Uterus (tissue), 2 donors: ENCODE data around the gene GLRA3.

ENCODE experiments used
- CTCF ChIP-seq, 4 experiments: fragments of 200-600 bp in 2 of 4; fragments of 450-650 bp in 2 of 4; sonication (generic) in 2 of 4; IDR thresholded peaks; one replicate each; pipeline ENCODE4 v1.5.1; 2016 to 2019; ENCODE audit warnings: antibody characterized with exemption in 4 of 4, mild to moderate bottlenecking in 2 of 4, moderate library complexity in 1 of 4
- POLR2A ChIP-seq, 2 donors: fragments of 450-650 bp; IDR thresholded peaks; one replicate each; pipeline ENCODE4 v1.6.1; 2016; ENCODE audit warnings: antibody characterized with exemption in 2 of 2, mild to moderate bottlenecking in 1 of 2, moderate library complexity in 1 of 2

GRCh38 chr4:174714393-174715211, 114.4 kb downstream of the GLRA3 start:
- TF ChIP-seq CTCF (IDR thresholded peaks at IDR 0.05) = peak in 3 of 4 experiments; percentile 9 to 32 (median 17)
- no peak for TF ChIP-seq POLR2A (IDR thresholded peaks at IDR 0.05)
